ENCODE results near the gene CUL9.

DNA sequence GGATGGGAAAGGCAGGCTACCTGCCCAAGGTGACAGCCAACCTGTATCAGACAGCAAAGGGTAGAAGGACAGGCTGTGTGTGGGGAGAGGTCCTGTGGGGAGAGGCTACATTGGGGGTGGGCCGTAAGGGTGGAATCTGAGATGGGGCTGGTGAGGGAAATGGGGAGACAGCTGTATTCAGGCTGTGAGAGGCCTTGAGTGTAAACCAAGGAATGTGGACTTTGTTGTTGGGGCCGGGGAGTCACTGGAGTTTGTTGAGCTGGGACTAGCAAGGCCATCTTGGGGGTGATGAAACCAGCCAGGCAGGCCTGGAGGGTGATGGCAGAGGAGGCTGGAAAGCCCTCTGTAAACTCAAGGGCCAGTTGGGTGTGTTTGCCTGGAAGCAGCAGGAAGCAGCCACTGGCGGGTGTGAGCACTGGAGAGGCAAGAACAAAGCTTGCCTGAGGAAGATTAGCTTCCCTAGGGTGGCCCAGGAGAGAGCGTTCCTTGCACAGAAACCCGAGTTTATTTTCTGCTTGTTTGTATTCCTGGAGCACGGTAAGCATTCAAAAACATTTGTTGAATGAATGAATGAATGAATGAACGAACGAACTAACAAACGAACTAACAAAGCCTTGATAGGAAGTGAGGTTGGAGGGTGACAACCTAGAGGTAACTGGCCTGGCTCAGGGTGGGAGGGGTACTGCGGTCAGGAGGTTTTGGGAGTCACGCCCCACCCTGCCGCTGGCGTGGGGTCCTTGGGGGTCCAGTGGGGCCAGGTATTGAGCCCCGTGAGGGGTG lies 80.2 kb downstream of the CUL9 start:
- TF ChIP-seq, protein P1, sequence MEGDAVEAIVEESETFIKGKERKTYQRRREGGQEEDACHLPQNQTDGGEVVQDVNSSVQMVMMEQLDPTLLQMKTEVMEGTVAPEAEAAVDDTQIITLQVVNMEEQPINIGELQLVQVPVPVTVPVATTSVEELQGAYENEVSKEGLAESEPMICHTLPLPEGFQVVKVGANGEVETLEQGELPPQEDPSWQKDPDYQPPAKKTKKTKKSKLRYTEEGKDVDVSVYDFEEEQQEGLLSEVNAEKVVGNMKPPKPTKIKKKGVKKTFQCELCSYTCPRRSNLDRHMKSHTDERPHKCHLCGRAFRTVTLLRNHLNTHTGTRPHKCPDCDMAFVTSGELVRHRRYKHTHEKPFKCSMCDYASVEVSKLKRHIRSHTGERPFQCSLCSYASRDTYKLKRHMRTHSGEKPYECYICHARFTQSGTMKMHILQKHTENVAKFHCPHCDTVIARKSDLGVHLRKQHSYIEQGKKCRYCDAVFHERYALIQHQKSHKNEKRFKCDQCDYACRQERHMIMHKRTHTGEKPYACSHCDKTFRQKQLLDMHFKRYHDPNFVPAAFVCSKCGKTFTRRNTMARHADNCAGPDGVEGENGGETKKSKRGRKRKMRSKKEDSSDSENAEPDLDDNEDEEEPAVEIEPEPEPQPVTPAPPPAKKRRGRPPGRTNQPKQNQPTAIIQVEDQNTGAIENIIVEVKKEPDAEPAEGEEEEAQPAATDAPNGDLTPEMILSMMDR (conservative IDR thresholded peaks at IDR 0.05; ENCODE audit: low read length) = no peak
- no peak for TF ChIP-seq EZH2phosphoT487 (IDR thresholded peaks at IDR 0.05; ENCODE audit: borderline replicate concordance, low read depth, low read length)
